Measurements from ENCODE around the gene NKTR.

The NKTR gene

GRCh38 chr3:42678447-42678846 lies 78.0 kb downstream of the NKTR start:
- no peak for DNase-seq (ENCODE audit: low read depth in 1 of 2, low spot score in 1 of 2)
- Histone ChIP-seq H3K27me3 (ENCODE audit: insufficient read depth, poor library complexity, severe bottlenecking) (no peaks in the 10 kb centered on the region), H3K27ac (replicated peaks) (no peak overlapping the region), H3K4me3 (replicated peaks; ENCODE audit: insufficient read depth, low read length) (no peak overlapping the region)
- TF ChIP-seq CTCF (IDR thresholded peaks at IDR 0.05; ENCODE audit: insufficient read depth, low read length) (no peak), GABPA (IDR thresholded peaks at IDR 0.05; ENCODE audit: low read depth) (no peak), REST (IDR thresholded peaks at IDR 0.05; ENCODE audit: insufficient replicate concordance, low read depth) (no peak), POLR2AphosphoS5 (IDR thresholded peaks at IDR 0.05; ENCODE audit: low read depth) (no peak)

- no peak overlapping the region for H3K4me3 ChIP-seq (replicated peaks; ENCODE audit: insufficient read depth, low read length)
- H3K27me3 ChIP-seq (ENCODE audit: insufficient read depth, poor library complexity, severe bottlenecking), result no peaks in the 10 kb centered on the region
- no peak for DNase-seq (ENCODE audit: low read depth in 1 of 2, low spot score in 1 of 2)
- no peak for TF ChIP-seq CTCF (IDR thresholded peaks at IDR 0.05; ENCODE audit: insufficient read depth, low read length)
- no peak for TF ChIP-seq SPI1 (IDR thresholded peaks at IDR 0.05; ENCODE audit: borderline replicate concordance, low read depth)
- TF ChIP-seq REST (IDR thresholded peaks at IDR 0.05; ENCODE audit: insufficient replicate concordance, low read depth), result no peak
- TF ChIP-seq POLR2AphosphoS5 (IDR thresholded peaks at IDR 0.05; ENCODE audit: low read depth), result no peak
- no peak for TF ChIP-seq GABPA (IDR thresholded peaks at IDR 0.05; ENCODE audit: low read depth)
- no peak overlapping the region for H3K27ac ChIP-seq (replicated peaks)
Measured at GRCh38 chr3:42680271-42680670, 79.8 kb downstream of the NKTR start.

GRCh38 chr3:42680806-42681205 lies 80.3 kb downstream of the NKTR start:
- no peak for TF ChIP-seq REST (IDR thresholded peaks at IDR 0.05; ENCODE audit: insufficient replicate concordance, low read depth)
- TF ChIP-seq SPI1 (IDR thresholded peaks at IDR 0.05; ENCODE audit: borderline replicate concordance, low read depth), result no peak
- TF ChIP-seq POLR2AphosphoS5 (IDR thresholded peaks at IDR 0.05; ENCODE audit: low read depth), result no peak
- no peak for TF ChIP-seq CTCF (IDR thresholded peaks at IDR 0.05; ENCODE audit: insufficient read depth, low read length)
- TF ChIP-seq GABPA (IDR thresholded peaks at IDR 0.05; ENCODE audit: low read depth), result no peak
- no peak overlapping the region for H3K4me3 ChIP-seq (replicated peaks; ENCODE audit: insufficient read depth, low read length)
- H3K27ac ChIP-seq (replicated peaks), result no peak overlapping the region
- DNase-seq (ENCODE audit: low read depth in 1 of 2, low spot score in 1 of 2), result no peak
- no peaks in the 10 kb centered on the region for H3K27me3 ChIP-seq (ENCODE audit: insufficient read depth, poor library complexity, severe bottlenecking)
